GM21390 (cell line): ENCODE data around the gene HDAC7.

Experiments
- ATAC-seq: cut with Tn5 transposase; IDR thresholded peaks from one replicate; pipeline ENCODE4 v1.9.1; 2021; ENCODE audit not compliant: unreplicated experiment

Gene HDAC7

DNA sequence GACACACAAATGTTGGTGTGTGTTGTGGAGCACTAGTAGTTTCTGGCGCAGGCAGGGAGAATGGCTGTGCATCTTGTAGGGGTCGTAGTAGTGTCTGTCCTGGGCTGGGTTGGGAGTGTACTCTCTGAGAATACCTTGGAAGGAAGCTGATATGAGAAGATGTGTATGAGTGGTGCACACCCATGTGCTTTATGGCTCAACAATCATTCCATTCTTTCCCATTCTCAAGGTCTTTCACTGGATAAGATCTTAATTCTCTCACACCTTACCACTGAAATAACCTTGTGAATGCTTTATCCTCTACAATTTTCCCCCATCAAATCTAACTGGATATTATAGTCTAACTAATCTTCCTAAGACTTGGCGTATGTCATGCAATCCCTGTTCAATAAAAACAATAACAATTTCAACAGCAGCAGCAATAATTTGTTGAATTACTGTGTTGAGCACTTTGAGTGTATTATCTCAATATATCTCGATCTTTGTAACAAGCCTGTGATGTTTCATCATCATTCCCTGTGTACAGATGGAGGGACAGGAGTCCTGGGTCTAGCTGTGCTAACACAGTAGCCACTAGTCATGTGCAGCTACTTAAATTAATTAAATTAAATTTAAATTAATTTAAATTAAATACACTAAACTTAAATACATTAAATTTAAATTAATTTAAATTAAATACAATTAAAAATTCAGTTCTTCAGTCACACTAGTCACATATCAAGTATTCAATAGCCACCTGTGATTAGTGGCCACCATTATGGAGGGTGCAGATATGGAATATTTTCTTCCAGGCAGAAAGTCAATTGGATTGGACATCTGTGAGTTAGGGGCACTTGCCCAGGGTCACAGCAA, 50.2 kb downstream of the HDAC7 start:
- no peak for ATAC-seq

DNA sequence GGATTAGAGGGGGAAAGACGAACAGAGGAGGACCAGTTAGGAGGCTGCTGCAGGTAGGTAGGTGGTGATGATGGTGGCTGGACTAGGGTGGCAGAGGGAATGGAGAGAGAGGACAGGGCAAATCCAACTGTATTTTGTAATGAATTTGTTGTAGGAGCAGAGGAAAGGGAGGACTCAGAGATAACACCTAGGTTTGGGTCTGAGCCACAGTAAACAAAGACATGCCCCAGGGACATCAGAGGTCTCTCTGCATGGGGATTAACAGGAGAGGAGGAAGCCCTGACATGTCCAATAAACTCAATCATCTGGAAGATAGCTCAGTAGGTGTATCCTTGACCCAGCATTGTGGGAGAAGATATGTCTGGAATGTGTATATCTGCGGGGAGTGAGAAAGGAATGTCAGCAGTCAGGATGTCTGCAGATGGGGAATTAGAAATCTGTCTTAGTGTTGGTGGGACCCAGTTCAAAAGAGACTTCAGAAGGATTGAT, 51.3 kb downstream of the HDAC7 start:
- no peak for ATAC-seq

- ATAC-seq, result peak; percentile 58
These were observed 52.4 kb downstream of the HDAC7 start for GRCh38 chr12:47767216-47767724.

- ATAC-seq, result no peak
These were observed 53.0 kb downstream of the HDAC7 start for GRCh38 chr12:47766502-47767215.

DNA sequence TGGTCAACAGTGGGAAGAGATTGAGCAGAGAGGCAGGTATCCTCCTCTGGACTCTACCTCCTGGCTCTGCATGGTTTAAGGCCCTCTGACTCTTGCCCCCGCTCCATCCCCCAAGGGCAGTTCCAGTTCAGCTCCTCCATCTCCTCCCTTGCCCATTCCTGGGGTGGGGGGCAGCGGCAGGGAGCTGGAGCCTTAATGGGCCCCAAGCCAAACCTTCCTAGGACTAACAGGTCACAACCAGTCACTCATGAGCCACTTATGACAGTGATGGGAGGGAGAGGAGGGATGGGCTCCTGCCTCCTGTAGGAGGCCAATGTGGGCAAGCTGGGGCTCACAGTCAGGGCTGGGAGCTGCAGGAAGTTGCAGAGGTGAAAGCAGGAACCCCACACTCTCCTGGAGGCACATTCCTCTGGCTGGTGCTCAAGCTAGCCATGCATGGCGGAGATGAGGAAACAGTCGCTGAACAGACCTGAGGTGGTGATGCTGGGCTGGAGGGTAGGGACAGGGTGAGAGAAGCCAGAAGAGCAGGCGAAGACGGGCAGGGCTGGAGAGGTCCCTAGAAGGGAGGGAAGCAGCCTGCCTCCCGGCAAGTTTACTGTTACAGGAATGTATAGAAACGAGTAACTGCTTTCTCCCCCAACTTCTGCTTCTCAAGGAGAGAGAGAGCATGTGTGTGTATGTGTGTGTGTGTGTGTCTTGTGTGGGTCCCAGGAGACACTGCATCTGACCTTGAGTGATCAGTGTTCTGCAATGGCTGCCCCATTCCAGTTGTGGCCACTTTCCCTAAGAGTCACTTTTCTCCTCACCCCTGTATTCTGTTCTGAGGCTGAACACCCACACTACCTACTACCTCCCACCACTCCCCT, 56.0 kb downstream of the HDAC7 start:
- ATAC-seq, result no peak

GRCh38 chr12:47762850-47763465, 56.7 kb downstream of the HDAC7 start:
- no peak for ATAC-seq

DNA sequence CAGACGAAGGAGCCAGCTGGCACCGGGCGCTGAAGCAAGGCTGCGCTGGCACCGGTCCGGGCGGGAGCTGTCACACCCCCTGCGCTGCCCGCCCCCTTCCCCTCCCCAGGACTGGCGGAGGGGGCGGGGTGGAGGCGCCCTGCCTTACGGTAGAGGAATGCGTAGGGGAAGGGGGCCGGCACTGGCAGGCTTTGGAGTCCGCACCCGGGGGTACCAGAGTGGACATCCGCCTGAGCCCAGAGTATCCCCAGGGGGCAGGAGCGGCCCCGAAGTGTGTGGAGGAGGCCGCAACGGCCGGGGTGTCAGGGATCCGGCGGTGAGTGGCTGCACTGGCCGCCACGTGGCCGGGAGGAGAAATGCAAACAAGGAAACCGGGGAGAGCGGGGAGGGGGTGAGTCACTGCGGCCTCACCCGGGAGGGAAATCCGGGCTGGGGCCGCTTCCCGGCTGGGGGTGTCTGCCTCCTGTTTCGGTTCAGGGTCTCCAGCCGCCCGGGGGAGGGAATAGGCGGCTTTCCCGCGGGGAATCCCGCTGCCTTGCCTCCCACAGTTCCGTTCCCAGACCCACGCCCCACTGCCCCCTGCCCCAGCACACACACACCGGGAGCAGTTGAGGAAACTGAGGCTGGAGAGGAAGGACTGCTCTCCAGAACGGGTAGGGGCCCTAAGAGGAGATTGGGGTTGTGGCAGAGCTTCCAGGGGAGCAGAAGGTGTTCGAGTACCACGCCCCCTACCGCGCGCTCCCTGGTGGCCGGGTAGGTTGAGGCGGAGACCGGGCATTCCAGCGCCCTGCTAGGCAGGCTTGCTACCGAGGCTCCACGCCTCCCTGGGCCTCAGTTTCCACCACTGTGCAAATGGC, 60.6 kb downstream of the HDAC7 start, which contains the start of gene RAPGEF3:
Gene RAPGEF3, minus strand, starts transcription at position 47 of the 857 bp plus-strand sequence. CDS start 324 bp downstream, outside the sequence.
- ATAC-seq, result peak; percentile 69

GRCh38 chr12:47758584-47758833, 61.2 kb downstream of the HDAC7 start:
- no peak for ATAC-seq

DNA sequence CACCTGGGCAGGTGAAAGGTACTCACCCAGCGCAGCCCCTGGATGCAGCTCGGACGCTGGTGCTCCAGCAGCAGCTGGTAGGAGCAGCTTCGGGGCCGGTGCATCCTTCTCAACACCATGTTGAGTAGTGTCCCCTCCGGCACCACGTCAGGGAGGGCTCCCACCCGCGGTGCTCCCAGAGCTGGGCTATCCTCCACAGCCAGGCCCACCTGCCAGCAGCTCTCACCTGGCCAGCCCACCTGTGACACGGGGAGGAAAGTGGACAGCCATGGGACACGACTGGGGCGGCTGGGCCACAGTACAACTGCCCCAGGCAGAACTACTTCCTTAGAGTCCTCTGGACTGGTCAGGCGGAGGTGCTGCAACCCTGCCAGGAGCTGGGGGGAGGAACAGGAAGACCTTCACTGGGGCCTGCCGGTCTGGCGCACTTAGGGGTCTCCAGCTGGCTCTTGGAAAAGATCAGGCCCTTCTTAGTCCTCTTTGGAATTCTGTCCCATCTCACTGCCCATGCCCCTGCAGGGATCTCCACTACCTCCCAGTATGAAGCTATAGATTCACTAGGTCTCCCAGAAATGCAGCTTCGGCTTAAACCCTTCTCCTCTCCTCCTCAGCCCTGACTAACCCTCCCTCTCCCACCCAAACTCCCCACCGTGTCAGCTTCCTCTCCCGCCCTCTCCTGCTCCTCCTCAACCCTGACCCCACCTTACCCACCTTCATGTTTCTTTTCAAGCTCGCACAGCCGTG, 61.7 kb downstream of the HDAC7 start:
- ATAC-seq, result no peak

DNA sequence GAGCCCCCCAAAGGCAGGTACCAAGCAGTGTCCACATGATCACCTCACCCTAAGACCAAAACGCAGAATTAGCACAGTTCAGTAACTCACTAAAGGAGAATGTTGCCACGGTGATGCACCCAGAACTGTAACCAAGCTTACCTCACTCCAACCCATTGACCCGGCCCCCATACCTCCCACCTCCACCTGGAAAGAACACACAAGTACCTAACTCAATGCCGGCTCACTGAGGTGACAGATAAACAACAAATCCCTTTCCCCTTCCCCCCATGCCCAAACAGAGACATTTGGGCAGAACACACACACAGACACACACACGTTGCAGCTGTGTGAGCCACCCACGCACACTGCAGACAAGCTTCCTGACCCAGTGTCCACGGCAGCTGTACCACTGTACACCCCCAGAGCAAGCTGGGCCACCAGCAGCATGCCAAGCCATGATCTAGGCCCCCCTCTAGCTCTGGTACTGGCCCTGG, 62.3 kb downstream of the HDAC7 start:
- ATAC-seq, result no peak

DNA sequence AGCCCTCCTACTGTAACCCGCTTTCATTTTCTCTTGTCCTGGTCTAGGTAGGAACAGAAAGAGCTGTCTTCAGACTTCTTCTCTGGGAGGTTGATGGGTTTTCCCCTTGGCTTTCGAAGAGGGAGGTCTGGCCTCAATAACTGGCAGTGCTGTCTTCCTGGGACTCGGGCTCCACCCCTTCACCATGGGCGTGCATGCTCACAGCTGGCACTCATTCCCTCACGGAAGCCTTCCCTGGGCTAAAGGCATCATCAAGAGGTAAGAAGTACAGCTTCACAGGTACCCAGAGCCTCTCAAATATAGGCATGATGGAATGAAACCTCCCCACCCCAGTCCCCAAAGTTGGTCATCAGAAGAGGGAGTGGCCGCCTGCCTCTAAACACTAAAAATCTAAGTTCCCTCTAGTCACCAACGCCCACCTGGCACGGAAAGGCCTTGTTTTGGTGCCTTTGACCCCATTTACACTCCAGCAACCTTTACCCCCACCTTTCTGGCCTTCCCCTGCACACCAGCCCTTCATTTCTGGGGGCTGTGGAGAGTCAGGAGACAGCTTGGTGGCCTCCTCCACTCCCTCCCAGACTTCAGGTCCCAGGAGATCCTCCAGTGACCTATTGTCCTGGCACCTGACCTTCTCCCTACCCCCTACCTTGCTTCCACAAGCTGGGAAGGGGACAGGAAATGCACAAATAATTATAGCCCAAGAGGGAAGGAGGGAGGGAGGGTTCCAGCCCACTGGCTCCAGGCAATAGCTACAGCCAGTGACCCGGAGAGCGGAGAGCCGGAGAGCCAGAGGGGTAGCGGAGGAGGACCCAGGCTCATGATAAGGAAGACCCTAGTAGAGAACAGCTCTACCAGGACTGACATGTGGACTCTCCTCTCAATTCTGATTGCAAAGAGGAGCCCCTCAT, 63.8 kb downstream of the HDAC7 start:
- ATAC-seq, result peak; percentile 60

- ATAC-seq, result peak; percentile 12
These were observed 64.8 kb downstream of the HDAC7 start for GRCh38 chr12:47754881-47755280.

DNA sequence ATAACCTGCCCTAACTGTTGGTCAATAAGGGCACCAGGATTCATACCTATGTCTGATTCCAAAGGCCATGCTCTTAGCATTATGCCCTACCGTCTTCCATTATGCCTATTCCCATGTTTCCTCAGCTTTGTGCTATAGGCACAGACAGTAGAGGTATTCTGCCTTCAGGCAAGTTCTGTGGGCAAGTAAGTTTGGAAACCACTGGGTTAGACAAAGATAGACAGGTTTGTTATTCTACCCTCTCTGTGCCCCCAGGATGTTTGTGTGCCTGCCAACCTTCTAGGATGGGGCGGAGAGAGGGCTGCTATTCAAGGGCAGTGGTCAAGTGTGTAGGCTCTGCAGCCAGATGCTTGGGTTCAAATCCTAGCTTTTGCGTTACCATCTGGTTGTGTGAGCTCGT, 65.6 kb downstream of the HDAC7 start:
- ATAC-seq, result no peak

DNA sequence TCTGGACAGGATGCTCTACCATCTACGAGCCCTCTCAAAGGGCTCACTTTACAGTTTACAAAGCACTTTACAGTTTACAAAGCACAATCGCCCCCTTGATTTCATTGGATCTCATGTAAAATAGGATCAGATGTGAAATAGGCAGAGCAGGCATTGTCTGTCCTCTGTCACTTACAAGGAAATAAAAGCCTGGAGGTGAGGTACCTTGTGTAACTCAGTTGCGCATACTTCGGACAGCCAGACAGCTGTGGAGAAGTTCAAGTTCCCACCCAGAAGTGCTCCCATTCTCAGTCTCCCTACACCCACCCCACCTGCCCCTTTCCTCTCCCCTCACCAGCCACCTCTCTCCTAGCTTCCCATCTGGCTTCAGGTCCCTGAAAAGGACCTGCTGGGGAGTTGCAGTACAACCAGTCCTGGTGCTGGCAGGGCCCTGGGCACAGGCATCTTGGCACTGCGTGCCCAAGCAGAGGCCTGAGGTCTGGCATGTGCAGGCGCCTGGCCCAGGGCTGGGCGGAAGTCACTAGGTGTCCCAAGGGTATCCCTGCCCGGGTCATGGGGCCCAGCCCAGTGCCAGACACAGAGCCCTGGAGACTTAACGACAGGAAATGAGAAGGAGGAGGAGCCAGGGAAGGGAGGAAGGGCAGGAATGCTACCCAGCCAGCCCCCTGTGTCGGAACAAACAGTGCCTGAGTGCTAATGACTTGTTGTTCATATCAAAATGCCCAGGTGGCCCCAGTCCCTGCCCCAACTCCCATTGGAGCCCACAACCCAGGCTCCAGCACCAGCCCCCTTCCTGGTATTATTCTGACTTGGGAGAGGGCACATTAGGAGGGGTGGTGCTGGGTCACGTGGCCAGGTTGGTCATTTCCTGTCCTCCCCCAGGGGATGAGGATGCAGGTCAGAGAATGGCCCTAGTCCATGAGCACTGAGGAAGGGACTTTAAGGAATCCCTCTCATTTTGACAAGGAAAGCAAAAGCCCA, 66.4 kb downstream of the HDAC7 start:
- no peak for ATAC-seq

GRCh38 chr12:47752552-47752951, 67.2 kb downstream of the HDAC7 start:
- no peak for ATAC-seq

- ATAC-seq, result no peak
These were observed 67.6 kb downstream of the HDAC7 start for GRCh38 chr12:47752121-47752520.

DNA sequence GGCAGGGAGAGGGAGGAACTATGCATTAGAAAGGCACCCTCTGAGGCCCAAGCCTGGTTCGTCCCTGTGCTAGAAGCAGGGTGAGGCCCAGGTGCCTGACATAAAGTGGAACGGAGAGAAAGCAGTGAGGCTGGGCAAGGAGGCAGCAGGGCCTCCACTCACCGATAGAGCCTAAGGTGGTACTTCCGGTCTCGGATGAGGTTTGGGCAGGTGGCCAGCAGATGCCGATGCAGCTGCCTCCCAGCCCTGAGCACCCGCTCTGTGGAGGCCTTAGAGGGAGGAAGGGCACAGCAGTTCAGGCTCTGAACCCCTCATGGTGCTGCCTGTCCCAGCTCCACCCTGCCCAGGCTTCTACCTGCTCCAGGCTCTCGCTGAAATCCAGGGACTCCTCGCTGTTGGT, 68.1 kb downstream of the HDAC7 start:
- ATAC-seq, result no peak
